G401.6 (cell line): Measurements from ENCODE around the gene HES4.

Experiments used
- FAIRE-seq: peaks from 2 replicates; lab custom pipeline; 2012; peaks lifted over from hg19 to GRCh38; lab: Jason Lieb, UNC

The HES4 gene

GRCh38 chr1:999725-1000356 lies at the start of gene HES4:
HES4 (minus strand) TSS chr1:1000097; CDS start chr1:999973, 124 bp downstream.
- no peak for FAIRE-seq

- no peak for FAIRE-seq
Measured at GRCh38 chr1:1048765-1049164, 48.9 kb upstream of the HES4 start.

GRCh38 chr1:1047963-1048362 lies 48.1 kb upstream of the HES4 start:
- FAIRE-seq, result no peak

GRCh38 chr1:1047407-1047806 lies 47.5 kb upstream of the HES4 start:
- no peak for FAIRE-seq

- no peak for FAIRE-seq
Measured at GRCh38 chr1:1046767-1047166, 46.9 kb upstream of the HES4 start.

- no peak for FAIRE-seq
Measured at GRCh38 chr1:1046243-1046642, 46.3 kb upstream of the HES4 start.

- no peak for FAIRE-seq
Measured at GRCh38 chr1:1045129-1045528, 45.2 kb upstream of the HES4 start.

- no peak for FAIRE-seq
Measured at GRCh38 chr1:1044455-1045078, 44.7 kb upstream of the HES4 start.

- no peak for FAIRE-seq
Measured at GRCh38 chr1:1043921-1044320, 44.0 kb upstream of the HES4 start.

- FAIRE-seq, result no peak
Measured at GRCh38 chr1:1043411-1043810, 43.5 kb upstream of the HES4 start.

GRCh38 chr1:1042835-1043234 lies 42.9 kb upstream of the HES4 start:
- FAIRE-seq, result no peak

GRCh38 chr1:1041873-1042272 lies 42.0 kb upstream of the HES4 start:
- FAIRE-seq, result no peak

GRCh38 chr1:1041092-1041523 lies 41.2 kb upstream of the HES4 start:
- FAIRE-seq, result no peak

- FAIRE-seq, result no peak
Measured at GRCh38 chr1:1040004-1040991, 40.4 kb upstream of the HES4 start.

- no peak for FAIRE-seq
Measured at GRCh38 chr1:1039145-1039910, 39.4 kb upstream of the HES4 start.

GRCh38 chr1:1038694-1039093 lies 38.8 kb upstream of the HES4 start:
- no peak for FAIRE-seq

GRCh38 chr1:1037366-1038327 lies 37.8 kb upstream of the HES4 start:
- FAIRE-seq, result no peak

- FAIRE-seq, result no peak
Measured at GRCh38 chr1:1035291-1035943, 35.5 kb upstream of the HES4 start.

GRCh38 chr1:1034439-1034781 lies 34.5 kb upstream of the HES4 start:
- FAIRE-seq, result no peak

GRCh38 chr1:1033731-1034438 lies 34.0 kb upstream of the HES4 start:
- no peak for FAIRE-seq
